ENCODE data around the gene AP4S1.
"Not testable (repeated sequence)": the region's sequence is repeated elsewhere in the genome, so short reads cannot be mapped to it uniquely, and the experiment has no call there.

Gene AP4S1

DNA sequence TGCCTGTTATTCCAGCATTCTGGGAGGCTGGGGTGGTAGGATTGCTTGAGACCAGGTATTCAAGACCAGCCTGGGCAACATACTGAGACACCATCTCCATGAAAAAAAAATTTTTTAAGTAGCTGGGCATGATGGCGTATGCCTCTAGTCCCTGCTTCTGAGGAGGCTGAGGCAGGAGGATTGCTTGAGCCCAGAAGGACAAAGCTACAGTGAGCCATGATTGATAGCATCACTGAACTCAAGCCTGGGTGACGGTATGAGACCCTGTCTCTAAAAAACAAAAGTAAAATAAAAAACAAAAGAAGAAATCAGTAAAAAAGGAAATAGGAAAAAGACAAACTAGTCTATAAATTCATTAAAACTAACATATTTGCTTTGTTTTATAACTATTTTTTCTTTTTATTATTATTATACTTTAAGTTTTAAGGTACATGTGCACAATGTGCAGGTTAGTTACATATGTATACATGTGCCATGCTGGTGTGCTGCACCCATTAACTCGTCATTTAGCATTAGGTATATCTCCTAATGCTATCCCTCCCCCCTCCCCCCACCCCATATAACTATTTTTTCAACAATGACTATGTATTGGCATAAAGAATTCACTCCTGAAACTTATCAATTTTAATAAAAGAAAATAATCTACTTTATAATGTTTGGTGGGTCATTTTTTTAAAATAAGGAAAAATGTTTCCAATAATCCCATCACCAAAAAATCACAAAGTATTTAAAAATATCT, 15.4 kb upstream of the AP4S1 start:
- no peak for DNase-seq

DNA sequence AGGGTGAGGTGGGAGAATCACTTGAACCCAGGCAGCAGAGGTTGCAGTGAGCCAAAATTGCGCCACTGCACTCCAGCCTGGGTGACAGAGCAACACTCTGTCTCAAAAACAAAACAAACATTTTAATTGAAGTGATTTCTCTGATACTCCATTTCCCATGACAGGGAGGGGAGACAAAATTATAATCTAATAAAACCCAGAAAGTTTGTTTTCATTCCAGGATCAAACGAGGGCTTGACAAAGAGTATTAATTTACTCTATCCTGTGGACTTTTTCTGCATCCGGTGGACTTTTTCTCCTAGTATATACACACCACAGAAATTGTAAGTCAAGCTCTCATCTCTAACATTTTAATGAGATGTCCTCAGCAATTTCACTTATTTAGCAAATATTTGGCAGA, 14.5 kb upstream of the AP4S1 start:
- no peak for DNase-seq

- no peak for DNase-seq
Measured at GRCh38 chr14:31013841-31014240, 11.6 kb upstream of the AP4S1 start.

DNA sequence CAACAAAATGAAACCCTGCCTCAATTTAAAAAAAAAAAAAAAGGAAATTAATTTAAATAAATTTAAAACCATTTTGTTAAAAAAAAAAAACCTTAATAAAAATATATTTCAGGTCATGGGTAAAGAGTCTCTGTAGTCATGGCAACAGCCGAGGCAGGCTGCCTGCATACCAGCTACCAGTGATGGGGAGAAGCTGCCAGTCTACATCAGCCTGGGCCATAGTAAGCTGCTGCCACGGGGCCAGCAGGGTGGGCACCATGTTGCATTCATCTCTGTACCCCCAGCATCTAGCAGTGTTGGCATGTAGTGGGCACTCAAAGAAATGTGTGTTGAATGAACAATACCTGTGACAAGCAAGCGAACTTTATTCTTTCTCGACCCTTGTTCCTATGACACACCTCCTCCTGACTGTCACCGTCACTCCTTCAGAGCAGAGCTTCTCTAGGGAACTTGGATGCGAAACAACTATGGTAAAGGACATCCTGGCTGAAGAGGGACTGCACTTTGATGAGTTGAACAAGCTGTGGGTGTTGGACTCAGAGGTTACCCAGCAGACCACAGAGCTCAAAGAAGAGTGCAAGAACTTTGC, 7.3 kb upstream of the AP4S1 start:
- DNase-seq: no peak

DNA sequence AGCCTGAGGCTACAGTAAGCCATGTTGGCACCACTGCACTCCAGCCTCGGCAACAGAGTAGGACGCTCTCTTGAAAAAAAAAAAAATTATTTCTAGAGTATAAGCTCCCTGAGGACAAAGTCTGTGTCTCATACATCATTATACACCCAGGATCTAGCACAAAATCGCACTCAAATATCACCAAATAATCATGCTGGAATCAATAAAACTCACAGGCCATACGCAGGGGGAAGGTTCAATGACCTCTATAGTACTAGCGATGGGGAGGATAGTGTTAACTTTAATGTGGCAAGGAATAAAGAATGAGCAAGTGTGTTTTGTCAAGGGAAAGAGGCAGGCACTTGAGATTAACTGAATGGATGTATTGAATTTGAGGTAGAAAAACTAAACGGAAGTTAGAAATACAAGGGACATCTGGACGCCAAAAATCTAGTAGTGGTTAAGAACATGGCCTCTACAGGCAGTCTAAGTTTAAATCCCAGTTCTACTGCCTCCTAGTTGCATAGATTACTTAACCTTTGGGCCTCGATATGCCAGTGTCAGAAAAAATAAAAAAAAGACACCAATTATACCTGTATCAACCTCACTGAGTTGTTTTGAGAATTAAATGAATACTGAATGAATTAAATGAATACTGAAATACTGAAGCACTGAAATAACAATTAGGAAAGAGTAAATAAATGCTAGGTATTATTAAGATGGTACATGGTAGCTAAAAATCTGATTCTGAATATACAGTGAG, 4.4 kb upstream of the AP4S1 start:
- DNase-seq: no peak

GRCh38 chr14:31021576-31021949, 3.9 kb upstream of the AP4S1 start:
- DNase-seq: no peak

- no peak for DNase-seq
Measured at GRCh38 chr14:31022386-31022785, 3.1 kb upstream of the AP4S1 start.

DNA sequence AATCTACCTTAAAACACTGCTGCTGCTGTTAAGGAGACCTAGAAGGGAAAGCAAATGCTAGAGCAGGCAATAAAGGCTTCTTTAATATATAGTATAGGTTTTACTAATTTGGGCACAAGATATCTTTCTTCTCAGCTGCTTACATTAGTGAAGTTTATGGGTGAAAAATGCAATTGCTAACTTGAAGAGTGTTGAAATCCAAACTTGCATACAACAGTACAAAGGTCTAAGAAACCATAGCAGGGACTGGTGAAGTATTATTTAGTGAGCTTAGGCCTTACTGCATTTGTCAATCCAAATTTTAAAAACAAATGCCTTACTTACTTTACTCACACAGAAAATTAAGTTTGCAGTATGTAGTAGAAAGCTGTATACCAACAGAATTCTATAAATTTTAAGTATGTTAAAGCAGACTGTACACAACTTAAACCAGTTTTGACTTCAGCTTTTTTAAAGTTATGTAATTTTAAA, 1.4 kb upstream of the AP4S1 start:
- DNase-seq: no peak

GRCh38 chr14:31024577-31025366, 677 bp upstream of the AP4S1 start:
- no peak for DNase-seq

DNA sequence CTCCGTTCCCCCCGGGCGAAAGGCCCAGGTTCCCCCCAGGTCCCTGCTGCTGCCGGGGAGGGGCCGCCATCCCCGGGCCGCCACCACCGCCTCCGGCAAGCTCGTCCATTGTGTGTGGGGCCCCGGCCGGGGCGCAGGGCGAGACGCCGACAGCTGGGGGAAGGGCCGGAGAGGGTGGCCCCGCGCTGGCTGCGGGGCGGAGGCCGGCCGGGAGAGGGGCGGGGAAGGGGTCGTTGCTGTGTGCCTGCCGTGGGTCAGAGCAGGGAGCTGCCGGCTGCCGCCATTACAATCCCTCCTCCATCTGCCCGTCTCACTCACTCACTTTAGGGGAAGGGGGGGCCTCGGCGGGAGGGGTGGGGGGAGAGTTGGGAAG, 614 bp downstream of the AP4S1 start, which contains the start of gene STRN3:
STRN3 (minus strand) TSS at position 303 of the 373 bp plus-strand sequence; CDS start at position 109, 194 bp downstream.
- DNase-seq: no peak

DNA sequence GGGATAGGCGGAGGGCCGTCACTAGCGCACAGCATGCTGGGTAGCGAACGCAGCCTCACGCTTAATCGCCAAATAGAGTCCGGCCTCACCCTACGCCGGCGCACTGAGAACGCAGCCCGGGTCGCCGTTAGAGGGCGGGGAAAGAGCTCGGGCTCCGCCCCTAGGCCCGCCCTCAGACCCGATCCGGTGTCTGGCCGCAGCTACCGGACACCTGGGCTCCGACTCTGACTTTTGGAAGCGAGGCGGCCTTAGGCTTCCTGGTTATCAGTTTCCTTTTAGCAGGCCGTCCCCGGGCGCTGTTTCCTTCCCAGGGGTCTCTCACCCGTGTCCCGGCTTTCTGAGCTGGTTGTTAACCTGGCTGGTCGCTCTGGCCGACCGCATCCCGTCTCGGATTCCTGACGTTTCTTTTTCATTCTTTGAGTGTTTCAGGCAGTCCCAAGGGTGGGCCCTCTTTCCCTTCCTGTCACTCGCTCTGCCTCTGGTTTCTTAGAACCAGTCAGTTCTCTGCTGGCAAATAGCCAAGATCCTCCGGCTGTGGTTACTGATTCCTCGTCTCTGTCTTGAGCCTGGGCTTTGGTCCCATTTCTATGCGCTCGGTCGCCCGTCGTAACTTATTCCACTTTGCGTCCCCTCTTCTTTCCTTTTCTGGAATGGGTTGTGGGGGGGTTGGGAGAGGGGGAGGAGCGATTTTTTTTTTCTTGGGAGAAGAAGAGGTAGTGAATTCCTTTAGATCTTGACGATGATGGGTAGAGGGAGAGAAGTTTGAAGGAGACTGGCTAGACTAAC, 1.2 kb downstream of the AP4S1 start:
- peak; percentile 83 for DNase-seq

DNA sequence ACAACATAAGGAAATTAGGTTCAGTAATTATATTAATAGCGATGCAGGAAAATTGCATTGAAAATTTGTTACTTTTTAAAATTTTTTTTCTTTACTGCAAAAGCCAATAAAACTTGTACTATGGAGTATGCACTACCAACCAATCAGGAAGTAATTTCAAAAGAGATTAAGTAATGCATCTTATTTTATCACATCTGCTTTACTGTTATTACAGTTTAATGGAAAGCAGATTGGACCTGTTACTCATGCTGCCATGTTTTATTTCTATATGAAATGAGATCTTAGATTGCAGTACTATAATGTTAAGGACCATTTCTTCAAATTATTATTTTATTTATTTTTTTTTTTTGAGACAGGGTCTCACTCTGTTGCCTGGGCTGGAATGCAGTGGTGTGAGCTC, 2.4 kb downstream of the AP4S1 start:
- DNase-seq: no peak

DNA sequence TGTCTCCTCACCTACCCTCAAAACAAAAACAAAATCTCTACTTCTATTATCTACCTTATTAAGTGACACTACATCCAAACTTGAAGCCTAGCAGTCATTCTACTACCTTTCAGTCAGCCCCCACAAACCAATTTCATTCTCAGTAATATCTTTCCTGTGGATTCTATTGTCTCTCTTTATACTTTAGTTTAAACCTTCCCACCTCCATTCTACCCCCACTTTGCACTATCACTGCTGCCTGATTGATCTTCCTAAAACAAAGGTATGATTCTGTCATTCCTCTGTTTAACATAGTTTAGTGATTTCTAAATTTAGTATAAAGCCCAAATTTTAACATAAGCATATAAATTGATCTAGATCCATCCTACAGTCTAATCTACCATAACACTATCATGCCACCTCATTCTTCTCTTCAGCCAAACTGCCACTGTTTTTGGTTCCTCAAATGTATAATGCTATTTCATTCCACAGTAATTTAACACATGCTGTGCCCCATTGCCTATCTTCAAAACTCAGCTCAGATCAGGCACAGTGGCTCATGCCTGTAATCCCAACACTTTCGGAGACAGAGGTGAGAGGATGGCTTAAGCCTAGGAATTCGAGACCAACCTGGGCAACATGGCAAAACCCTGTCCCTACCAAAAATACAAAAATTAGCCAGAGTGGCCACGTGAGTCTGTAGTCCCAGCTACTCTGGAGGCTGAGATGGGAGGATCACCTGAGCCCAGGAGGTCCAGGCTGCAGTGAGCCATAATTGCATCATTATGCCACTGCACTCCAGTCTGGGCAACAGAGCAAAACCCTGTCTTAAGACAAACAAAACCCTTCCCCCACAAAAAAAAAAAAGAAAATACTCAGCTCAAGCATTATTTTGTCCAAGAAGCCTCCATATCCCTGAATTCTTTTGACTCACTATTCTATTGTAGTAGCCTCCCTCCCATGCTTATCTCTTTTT, 3.8 kb downstream of the AP4S1 start:
- no peak for DNase-seq

GRCh38 chr14:31030469-31030868, 5.0 kb downstream of the AP4S1 start:
- DNase-seq: no peak

- DNase-seq: no peak
Measured at GRCh38 chr14:31036552-31036951, 11.1 kb downstream of the AP4S1 start.

GRCh38 chr14:31037709-31038221, 12.3 kb downstream of the AP4S1 start:
- DNase-seq: no peak

DNA sequence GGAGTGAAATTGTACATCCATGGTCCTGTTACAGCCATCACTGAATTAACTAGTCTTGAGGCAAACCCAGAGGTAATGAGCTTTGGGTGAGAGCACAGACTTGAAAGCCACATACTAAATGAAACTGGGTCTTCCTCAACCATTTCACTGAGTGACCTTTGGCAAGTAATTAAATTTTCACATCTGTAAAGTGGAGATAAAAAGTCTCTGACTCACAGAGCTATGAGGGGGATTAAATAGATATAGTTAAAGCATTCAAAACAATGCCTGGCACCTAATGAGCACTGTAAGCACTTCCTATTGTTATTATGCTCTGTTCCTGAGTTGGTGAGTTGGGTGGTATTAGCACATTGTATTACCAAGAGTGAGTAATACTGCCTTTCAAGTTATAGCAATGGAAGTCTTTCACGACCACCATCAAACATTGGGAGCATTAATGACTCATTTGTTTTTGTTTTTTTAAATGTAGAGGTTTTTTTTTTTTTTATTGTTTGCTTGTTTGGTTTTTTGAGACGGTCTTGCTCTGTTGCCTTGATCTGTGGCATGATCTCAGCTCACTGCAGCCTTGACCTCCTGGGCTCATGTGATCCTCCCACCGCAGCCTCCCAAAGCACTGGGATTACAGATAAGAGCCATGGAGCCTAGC, 13.2 kb downstream of the AP4S1 start:
- DNase-seq: no peak

GRCh38 chr14:31042300-31042699, 16.9 kb downstream of the AP4S1 start:
- no peak for DNase-seq

DNA sequence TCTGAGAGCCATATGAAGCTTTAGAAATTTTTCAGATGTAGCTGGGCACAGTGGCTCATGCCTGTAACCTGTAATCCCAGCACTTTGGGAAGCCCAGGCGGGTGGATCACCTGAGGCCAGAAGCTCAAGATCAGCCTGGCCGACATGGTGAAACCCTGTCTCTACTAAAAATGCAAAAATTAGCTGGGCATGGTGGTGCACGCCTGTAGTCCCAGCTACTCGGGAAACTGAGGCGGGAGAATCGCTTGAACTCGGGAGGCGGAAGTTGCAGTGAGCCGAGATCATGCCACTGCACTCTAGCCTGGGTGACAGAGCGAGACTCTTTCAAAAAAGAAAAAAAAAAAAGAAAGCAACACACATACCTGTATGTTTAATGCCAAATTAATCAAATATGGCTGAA, 17.4 kb downstream of the AP4S1 start:
- not testable (repeated sequence) for DNase-seq

- no peak for DNase-seq
Measured at GRCh38 chr14:31043379-31043778, 17.9 kb downstream of the AP4S1 start.
